Measurements from ENCODE around the gene GCGR.

- no peak for TF ChIP-seq CTCF (IDR thresholded peaks at IDR 0.05)
- no peak for TF ChIP-seq POLR2A (IDR thresholded peaks at IDR 0.05)
These were observed 30.2 kb downstream of the GCGR start for GRCh38 chr17:81833921-81834830.

Measured in lower leg skin (tissue), 3 donors.